Lower lobe of right lung (tissue), 2 donors: Measurements from ENCODE around the gene ANKRD34A. TPM values are rescaled to one million over a fixed set of nuclear protein-coding genes. Genes with fewer than 3 reads are reported as not detected.
A peak's percentile ranks its signal among the peaks of the same experiment; 100 is the strongest.

ENCODE experiments used
- ATAC-seq, 2 donors: fragments of 200-7000 bp; cut with Tn5 transposase; one replicate each; pipeline ENCODE4 v1.9.1; 2020 to 2022; ENCODE audit warnings: mild to moderate bottlenecking in 2 of 2, moderate library complexity in 2 of 2
- DNase-seq: peaks from one replicate; pipeline ENCODE4 v3.0.0-alpha.2; 2020
- H3K27ac ChIP-seq: fragments of 200-600 bp; one replicate; pipeline ENCODE4 v1.8.0; 2022
- H3K27me3 ChIP-seq: fragments of 200-600 bp; one replicate; pipeline ENCODE4 v1.8.0; 2022; ENCODE audit warnings: low read depth
- H3K36me3 ChIP-seq: fragments of 200-600 bp; one replicate; pipeline ENCODE4 v1.8.0; 2022; ENCODE audit warnings: mild to moderate bottlenecking
- H3K4me1 ChIP-seq: fragments of 200-600 bp; one replicate; pipeline ENCODE4 v1.8.0; 2022
- H3K4me3 ChIP-seq: fragments of 200-600 bp; one replicate; pipeline ENCODE4 v1.8.0; 2022; ENCODE audit warnings: mild to moderate bottlenecking
- H3K9me3 ChIP-seq: fragments of 200-600 bp; one replicate; pipeline ENCODE4 v1.8.0; 2022
- intact Hi-C: fragments of 100-400 bp; cut with DNase I; formaldehyde crosslinking; loops from one replicate; pipeline ENCODE4 v1.11.0; 2022
- total RNA-seq: library from RNA; stranded (reverse); fragmentation: NEBNext Ultra II Directional; extraction: Animal tissue kit (Norgen Biotek cat#: 25700); gene quantifications from one replicate; pipeline ENCODE4 v1.2.1, GENCODE V29; 2021
- TF ChIP-seq, protein P1 (sequence below): fragments of 200-600 bp; IDR thresholded peaks from one replicate; pipeline ENCODE4 v1.8.0; 2022; ENCODE audit warnings: antibody characterized with exemption, mild to moderate bottlenecking
- donor health status: DM: no; HTN: yes; CAD: no; lungs with severe emphysema.

Gene ANKRD34A
- total RNA-seq, 1 donor from 2014 or later: 0.41 TPM

DNA sequence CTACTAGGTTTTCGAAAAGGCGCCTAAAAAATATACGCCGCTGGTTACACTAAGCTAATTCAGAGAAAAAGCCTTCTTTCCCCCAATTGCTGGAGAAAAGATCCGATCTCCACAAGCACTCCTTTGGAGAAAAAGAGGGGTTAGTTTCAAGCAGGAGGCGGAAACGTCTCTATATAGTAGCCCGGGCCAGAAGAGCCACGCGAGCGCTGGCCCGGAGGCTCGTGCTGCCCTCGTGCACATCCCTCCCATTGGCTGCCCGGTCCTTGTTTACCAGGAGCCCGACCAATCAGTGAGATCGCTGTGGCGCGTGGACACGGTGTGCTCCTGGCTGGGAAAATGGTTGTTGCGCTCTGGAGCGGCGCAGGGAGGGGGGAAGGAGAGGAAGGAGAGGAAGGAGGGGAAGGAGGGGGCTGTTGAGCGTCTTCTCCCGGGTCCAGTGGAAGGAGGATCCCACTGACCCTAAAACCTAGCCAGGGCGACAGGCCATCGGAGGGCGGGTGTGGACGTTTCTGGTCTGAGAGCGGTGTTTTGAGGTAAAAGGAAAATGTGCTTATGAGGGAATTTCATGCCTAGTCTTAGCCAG, 32.1 kb upstream of the ANKRD34A start, which contains the start of gene TXNIP:
TXNIP (minus strand) TSS at position 147 of the 583 bp plus-strand sequence. CDS start 313 bp downstream, outside the sequence.
- Histone ChIP-seq H3K4me3 (peak within 1 kb of the TSS; percentile 75), H3K9me3 (no peaks in the 10 kb centered on the region), H3K27ac (peak within 1 kb of the TSS; percentile 96), H3K4me1 (peaks cover 41% of the 10 kb centered on the region), H3K36me3 (peaks cover 34% of the 10 kb centered on the region), H3K27me3 (no peaks in the 10 kb centered on the region)
- ATAC-seq (peak; percentile 94 to 96), DNase-seq (peak; percentile 100)
- intact Hi-C loops: no loop called here
- TF ChIP-seq, protein P1, sequence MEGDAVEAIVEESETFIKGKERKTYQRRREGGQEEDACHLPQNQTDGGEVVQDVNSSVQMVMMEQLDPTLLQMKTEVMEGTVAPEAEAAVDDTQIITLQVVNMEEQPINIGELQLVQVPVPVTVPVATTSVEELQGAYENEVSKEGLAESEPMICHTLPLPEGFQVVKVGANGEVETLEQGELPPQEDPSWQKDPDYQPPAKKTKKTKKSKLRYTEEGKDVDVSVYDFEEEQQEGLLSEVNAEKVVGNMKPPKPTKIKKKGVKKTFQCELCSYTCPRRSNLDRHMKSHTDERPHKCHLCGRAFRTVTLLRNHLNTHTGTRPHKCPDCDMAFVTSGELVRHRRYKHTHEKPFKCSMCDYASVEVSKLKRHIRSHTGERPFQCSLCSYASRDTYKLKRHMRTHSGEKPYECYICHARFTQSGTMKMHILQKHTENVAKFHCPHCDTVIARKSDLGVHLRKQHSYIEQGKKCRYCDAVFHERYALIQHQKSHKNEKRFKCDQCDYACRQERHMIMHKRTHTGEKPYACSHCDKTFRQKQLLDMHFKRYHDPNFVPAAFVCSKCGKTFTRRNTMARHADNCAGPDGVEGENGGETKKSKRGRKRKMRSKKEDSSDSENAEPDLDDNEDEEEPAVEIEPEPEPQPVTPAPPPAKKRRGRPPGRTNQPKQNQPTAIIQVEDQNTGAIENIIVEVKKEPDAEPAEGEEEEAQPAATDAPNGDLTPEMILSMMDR: no peak

DNA sequence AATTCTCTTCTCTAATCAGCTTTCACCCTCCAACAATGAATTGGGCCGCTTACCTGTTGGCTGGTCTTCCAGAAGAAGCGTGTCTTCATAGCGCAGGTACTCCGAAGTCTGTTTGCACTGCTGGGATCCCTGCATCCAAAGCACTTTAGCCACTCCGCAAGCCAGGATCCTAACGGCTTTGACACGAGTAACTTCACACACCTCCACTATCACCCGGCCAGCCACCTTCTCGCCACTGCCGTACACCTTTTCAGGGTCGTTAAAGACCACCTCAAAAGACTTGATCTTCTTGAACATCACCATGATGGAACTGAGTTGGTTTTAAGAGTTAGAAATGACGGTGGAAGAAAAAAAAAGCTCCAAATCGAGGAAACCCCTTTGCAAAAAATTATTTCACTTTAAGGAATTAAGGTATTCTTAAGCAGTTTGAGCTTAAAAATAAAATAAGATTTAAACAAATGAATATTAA, 31.6 kb upstream of the ANKRD34A start:
- no peaks in the 10 kb centered on the region for H3K9me3 ChIP-seq
- peaks cover 34% of the 10 kb centered on the region for H3K36me3 ChIP-seq
- ATAC-seq: peak in 1 of 2 donors; percentile 9
- H3K4me1 ChIP-seq: peaks cover 43% of the 10 kb centered on the region
- intact Hi-C loops: no loop called here
- H3K27me3 ChIP-seq: no peaks in the 10 kb centered on the region
- DNase-seq: no peak
- H3K27ac ChIP-seq: peak overlapping the region; percentile 96
- TF ChIP-seq, protein P1: no peak
- peak overlapping the region; percentile 75 for H3K4me3 ChIP-seq

DNA sequence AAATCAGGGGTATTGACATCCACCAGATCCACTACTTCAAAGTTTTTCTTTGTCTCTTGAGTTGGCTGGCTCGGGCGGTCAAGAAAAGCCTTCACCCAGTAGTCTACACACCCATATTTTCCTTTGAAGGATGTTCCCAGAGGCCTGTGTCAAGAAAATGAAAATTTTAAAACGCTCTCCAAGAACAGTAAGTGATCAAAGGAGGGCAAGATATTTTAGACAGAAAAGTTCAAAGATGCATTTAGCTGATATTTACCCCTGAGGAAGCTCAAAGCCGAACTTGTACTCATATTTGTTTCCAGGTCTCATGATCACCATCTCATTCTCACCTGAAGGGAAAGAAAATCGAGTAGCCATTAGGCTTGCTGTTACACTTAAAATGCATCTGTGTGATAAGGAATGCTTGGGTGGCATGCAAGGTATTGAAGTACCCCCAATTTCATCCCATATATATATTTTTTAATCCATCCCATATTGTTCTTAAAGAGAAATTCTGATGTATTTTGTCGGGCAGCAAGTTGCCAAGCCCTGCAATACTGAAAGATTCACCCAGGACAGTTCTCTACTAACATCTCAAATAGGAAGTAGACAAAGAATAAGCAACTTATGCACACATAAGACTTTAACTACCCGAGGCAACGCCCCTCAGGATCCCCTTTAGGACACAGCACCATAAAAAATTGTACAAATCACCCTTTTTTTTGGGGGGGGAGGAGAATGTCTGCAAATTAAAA, 30.9 kb upstream of the ANKRD34A start:
- H3K4me1 ChIP-seq: peaks cover 49% of the 10 kb centered on the region
- no peak for DNase-seq
- peak overlapping the region; percentile 96 for H3K27ac ChIP-seq
- no peak for ATAC-seq
- peaks cover 34% of the 10 kb centered on the region for H3K36me3 ChIP-seq
- no peaks in the 10 kb centered on the region for H3K9me3 ChIP-seq
- H3K27me3 ChIP-seq: no peaks in the 10 kb centered on the region
- peak overlapping the region; percentile 75 for H3K4me3 ChIP-seq
- TF ChIP-seq, protein P1: no peak
- intact Hi-C loops: no loop called here

DNA sequence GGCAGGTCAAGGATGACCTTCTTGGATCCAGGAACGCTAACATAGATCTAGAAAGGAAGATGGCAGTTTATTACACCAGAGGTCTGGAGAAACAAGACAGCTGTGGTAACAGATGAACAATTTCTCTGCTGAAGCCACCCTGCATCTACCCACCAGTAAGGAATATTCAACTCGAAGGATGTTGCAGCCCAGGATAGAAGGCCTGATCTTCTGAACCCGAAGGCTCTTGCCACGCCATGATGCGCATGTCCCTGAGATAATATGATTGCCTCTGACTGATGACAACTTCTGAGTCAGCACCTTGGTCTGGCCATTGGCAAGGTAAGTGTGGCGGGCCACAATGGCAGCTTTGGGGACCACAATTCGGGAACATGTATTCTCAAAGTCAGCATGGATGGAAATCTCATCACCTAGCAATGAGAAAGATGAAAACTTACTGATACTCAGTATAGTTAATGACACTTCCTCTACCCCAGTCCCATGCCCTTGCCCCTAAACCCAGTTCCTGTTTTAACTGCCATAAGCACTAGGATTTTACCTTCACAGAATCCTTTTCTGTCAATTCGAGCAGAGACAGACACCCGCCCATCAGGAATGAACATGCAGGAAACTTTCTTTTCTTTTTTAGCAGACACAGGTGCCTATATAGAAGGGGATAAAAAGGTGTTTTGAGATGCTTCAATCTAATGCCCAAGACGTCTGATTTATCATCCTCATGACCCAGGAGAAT, 30.2 kb upstream of the ANKRD34A start:
- ATAC-seq (no peak), DNase-seq (no peak)
- H3K27ac ChIP-seq: peak overlapping the region; percentile 96
- intact Hi-C loops: no loop called here
- no peaks in the 10 kb centered on the region for H3K27me3 ChIP-seq
- TF ChIP-seq, protein P1: no peak
- peak overlapping the region; percentile 75 for H3K4me3 ChIP-seq
- H3K9me3 ChIP-seq: no peaks in the 10 kb centered on the region
- peaks cover 34% of the 10 kb centered on the region for H3K36me3 ChIP-seq
- peaks cover 46% of the 10 kb centered on the region for H3K4me1 ChIP-seq

DNA sequence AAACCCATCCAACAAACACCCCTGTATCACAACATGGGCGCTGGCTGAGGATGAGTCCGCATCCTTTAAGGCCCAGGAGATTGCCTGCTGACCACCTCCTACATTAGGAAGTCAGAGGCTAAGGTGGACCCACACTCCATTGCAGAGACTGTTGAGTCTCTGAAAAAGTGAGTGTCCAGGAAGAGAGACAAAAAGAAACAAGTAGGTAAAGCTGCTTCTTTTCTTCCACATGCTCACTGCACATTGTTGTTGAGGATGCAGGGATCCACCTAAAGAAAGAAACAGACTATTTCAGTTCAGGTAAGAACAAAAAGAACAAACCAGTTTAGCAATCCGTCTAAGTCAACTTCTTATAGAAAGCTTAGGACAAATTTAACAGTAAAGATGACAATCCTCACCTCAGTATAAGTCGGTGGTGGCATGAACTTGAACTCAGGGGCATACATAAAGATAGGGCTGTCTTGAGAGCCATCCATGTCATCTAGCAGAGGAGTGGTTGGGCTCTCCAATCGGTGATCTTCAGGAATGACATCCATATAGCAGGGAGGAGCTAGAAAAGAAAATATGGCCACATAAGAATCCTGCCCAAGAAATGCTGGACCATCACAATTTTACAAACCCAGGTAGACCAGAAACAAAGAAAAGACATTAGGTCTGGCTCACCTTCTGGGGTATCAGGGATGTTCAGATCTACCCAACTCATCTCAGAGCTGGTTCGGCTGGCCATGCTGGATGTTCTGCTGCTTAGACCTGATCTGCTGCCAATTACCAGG, 29.4 kb upstream of the ANKRD34A start:
- no peak for ATAC-seq
- DNase-seq: no peak
- TF ChIP-seq, protein P1: no peak
- Histone ChIP-seq H3K36me3 (peaks cover 34% of the 10 kb centered on the region), H3K27me3 (no peaks in the 10 kb centered on the region), H3K27ac (peak overlapping the region; percentile 96), H3K4me1 (peaks cover 44% of the 10 kb centered on the region), H3K4me3 (peak overlapping the region; percentile 75), H3K9me3 (no peaks in the 10 kb centered on the region)
- intact Hi-C loops: no loop called here
